SU-DHL-6 (cell line): Measurements from ENCODE around the gene MAGEB4.

ENCODE experiments used
- H2AFZ ChIP-seq: fragments of 200-600 bp; sonication (generic); 2 replicates; pipeline ENCODE4 v1.6.1; 2014; ENCODE audit warnings: low read depth, mild to moderate bottlenecking, moderate library complexity, mixed read lengths, antibody characterized with exemption, low read length; ENCODE audit not compliant: severe bottlenecking
- H3F3A ChIP-seq: fragments of 200-600 bp; shearing (Covaris generic); 2 replicates; pipeline ENCODE4 v1.6.0; 2016; ENCODE audit warnings: antibody characterized with exemption, mild to moderate bottlenecking; ENCODE audit not compliant: insufficient read depth
- H3K27ac ChIP-seq: fragments of 200-600 bp; sonication (generic); 2 replicates; pipeline ENCODE4 v1.5.1; 2016; ENCODE audit warnings: low read depth, mild to moderate bottlenecking, low read length, moderate library complexity, mixed read lengths
- H3K27me3 ChIP-seq: fragments of 200-600 bp; sonication (generic), shearing (Covaris generic); 2 replicates; pipeline ENCODE4 v1.6.0; 2014; ENCODE audit warnings: mild to moderate bottlenecking, low read length
- H3K36me3 ChIP-seq: fragments of 200-600 bp; sonication (generic); 2 replicates; pipeline ENCODE4 v1.6.1; 2014; ENCODE audit warnings: mild to moderate bottlenecking, low read length, mixed read lengths
- H3K4me2 ChIP-seq: fragments of 300-600, 200-600 bp; shearing (Covaris generic), sonication (generic); 2 replicates; pipeline ENCODE4 v1.6.0; 2014; ENCODE audit warnings: low read length, low read depth, mild to moderate bottlenecking; ENCODE audit not compliant: poor library complexity, severe bottlenecking
- H3K4me3 ChIP-seq: fragments of 200-600 bp; sonication (generic); 2 replicates; pipeline ENCODE4 v1.5.1; 2014; ENCODE audit warnings: antibody characterized with exemption, low read length, mild to moderate bottlenecking, mixed read lengths; ENCODE audit not compliant: insufficient read depth, poor library complexity, severe bottlenecking
- H3K79me2 ChIP-seq: fragments of 200-600 bp; sonication (generic); 2 replicates; pipeline ENCODE4 v1.6.1; 2014; ENCODE audit warnings: mild to moderate bottlenecking, low read length, moderate library complexity; ENCODE audit not compliant: insufficient read depth
- H3K9ac ChIP-seq: fragments of 200-600 bp; sonication (generic); 2 replicates; pipeline ENCODE4 v1.7.0; 2014; ENCODE audit warnings: mild to moderate bottlenecking, low read length
- H3K9me2 ChIP-seq: fragments of 200-600 bp; sonication (generic); replicated peaks from 2 replicates; pipeline ENCODE4 v1.6.1; 2014; ENCODE audit warnings: low read length; ENCODE audit not compliant: insufficient read depth
- H3K9me3 ChIP-seq: fragments of 200-600 bp; sonication (generic); 2 replicates; pipeline ENCODE4 v1.6.1; 2014; ENCODE audit warnings: low read length, mixed read lengths; ENCODE audit not compliant: insufficient read depth
- H4K20me1 ChIP-seq: fragments of 200-600 bp; sonication (generic); 2 replicates; pipeline ENCODE4 v1.6.1; 2014; ENCODE audit warnings: low read depth, mild to moderate bottlenecking, antibody characterized with exemption, low read length, moderate library complexity, mixed read lengths
- EZH2phosphoT487 ChIP-seq: fragments of 200-600 bp; sonication (generic), shearing (Covaris generic); conservative IDR thresholded peaks from 2 replicates; pipeline ENCODE4 v1.6.1; 2018; ENCODE audit warnings: mild to moderate bottlenecking, antibody characterized with exemption, low read length, moderate library complexity, mixed read lengths
- TF ChIP-seq, protein P1 (sequence below): fragments of 200-600 bp; sonication (generic); IDR thresholded peaks from one replicate; pipeline ENCODE4 v1.5.1; 2017; ENCODE audit warnings: antibody characterized with exemption, mild to moderate bottlenecking, low read length, moderate library complexity; ENCODE audit not compliant: insufficient read depth, poor library complexity, severe bottlenecking

Gene MAGEB4

DNA sequence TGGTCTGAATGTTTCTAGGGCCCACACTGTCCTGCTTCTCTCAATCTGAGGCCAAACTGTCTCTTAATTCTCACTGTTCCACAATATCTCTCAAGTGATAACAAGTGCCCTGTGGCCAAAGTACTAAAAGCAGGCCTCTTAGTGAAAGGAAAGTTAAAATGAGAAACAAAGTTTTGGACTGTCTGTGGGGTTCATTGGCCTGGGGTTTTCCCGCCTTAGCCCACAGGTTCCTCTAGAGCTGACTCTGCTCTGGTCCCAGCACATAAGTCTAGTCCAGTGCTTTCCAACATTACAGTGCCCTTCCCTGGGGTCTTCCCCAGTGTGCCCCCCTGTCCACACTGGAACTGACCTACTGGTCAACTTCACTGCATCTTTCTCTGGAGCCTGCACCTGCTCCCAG is 11.5 kb downstream of the MAGEB4 start:
- Histone ChIP-seq H3K27ac (no peak overlapping the region), H3K27me3 (no peaks in the 10 kb centered on the region), H3K36me3 (no peaks in the 10 kb centered on the region), H2AFZ (no peak overlapping the region), H3K4me2 (no peak overlapping the region), H3K9me3 (no peaks in the 10 kb centered on the region), H3K9me2 (no peaks in the 10 kb centered on the region), H3K9ac (no peak overlapping the region), H3K79me2 (no peaks in the 10 kb centered on the region), H4K20me1 (no peaks in the 10 kb centered on the region), H3F3A (no peaks in the 10 kb centered on the region), H3K4me3 (no peak overlapping the region)
- TF ChIP-seq, protein P1, sequence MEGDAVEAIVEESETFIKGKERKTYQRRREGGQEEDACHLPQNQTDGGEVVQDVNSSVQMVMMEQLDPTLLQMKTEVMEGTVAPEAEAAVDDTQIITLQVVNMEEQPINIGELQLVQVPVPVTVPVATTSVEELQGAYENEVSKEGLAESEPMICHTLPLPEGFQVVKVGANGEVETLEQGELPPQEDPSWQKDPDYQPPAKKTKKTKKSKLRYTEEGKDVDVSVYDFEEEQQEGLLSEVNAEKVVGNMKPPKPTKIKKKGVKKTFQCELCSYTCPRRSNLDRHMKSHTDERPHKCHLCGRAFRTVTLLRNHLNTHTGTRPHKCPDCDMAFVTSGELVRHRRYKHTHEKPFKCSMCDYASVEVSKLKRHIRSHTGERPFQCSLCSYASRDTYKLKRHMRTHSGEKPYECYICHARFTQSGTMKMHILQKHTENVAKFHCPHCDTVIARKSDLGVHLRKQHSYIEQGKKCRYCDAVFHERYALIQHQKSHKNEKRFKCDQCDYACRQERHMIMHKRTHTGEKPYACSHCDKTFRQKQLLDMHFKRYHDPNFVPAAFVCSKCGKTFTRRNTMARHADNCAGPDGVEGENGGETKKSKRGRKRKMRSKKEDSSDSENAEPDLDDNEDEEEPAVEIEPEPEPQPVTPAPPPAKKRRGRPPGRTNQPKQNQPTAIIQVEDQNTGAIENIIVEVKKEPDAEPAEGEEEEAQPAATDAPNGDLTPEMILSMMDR = no peak
- no peak for TF ChIP-seq EZH2phosphoT487

DNA sequence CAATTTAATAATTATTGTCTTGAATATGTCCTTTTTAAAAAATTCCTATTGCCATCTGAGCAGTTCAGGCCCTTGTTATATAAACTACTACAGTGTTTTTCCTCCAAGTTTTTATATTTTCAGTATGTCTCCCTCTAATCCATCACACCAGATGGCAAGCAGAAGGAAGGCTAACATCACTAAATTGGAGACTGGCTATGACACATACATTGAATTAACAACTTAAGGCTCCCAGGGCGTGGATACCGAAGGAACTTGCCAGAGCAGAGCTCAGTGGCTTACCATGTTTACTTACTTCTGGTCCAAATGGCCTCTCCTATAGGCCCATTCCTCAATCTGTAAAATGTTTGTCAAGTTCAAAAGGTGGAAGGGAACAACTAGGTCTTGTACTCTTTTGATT is 18.1 kb downstream of the MAGEB4 start:
- no peaks in the 10 kb centered on the region for H3K9me3 ChIP-seq
- TF ChIP-seq, protein P1 = no peak
- TF ChIP-seq EZH2phosphoT487 = no peak
- H3K4me2 ChIP-seq = no peak overlapping the region

DNA sequence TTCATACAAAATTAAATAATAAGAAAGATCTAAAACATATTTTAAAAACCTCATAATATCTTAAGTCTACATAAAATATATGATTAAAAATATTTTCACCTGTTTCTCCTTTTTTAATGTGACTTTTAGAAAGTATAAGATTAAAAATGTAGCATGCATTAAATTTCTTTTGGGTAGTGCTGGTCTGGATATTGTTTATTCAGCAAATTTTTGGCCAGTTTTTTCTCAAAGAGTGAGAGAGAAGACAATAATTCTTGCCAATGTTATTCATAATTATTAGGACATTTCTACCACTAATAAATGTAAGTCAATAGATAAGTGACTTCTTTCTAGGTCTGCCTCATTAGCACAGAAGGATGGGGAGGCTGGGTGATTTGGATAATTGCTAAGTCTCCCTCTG is 19.2 kb downstream of the MAGEB4 start:
- Histone ChIP-seq H3K4me3 (no peak overlapping the region), H3F3A (no peaks in the 10 kb centered on the region), H3K9me3 (no peaks in the 10 kb centered on the region), H3K36me3 (no peaks in the 10 kb centered on the region), H2AFZ (no peak overlapping the region), H3K9me2 (no peaks in the 10 kb centered on the region), H3K27me3 (no peaks in the 10 kb centered on the region), H3K9ac (no peak overlapping the region), H3K79me2 (no peaks in the 10 kb centered on the region), H3K4me2 (no peak overlapping the region), H3K27ac (no peak overlapping the region), H4K20me1 (no peaks in the 10 kb centered on the region)
- no peak for TF ChIP-seq EZH2phosphoT487
- TF ChIP-seq, protein P1 = no peak

More for the DNA sequence above, 18.1 kb downstream of the MAGEB4 start:
- H3K79me2 ChIP-seq = no peaks in the 10 kb centered on the region
- H3K27ac ChIP-seq = no peak overlapping the region
- no peak overlapping the region for H3K9ac ChIP-seq
- no peaks in the 10 kb centered on the region for H3K36me3 ChIP-seq
- no peaks in the 10 kb centered on the region for H3F3A ChIP-seq
- no peaks in the 10 kb centered on the region for H3K27me3 ChIP-seq
- no peak overlapping the region for H2AFZ ChIP-seq
- H4K20me1 ChIP-seq = no peaks in the 10 kb centered on the region
- no peak overlapping the region for H3K4me3 ChIP-seq
- H3K9me2 ChIP-seq = no peaks in the 10 kb centered on the region

DNA sequence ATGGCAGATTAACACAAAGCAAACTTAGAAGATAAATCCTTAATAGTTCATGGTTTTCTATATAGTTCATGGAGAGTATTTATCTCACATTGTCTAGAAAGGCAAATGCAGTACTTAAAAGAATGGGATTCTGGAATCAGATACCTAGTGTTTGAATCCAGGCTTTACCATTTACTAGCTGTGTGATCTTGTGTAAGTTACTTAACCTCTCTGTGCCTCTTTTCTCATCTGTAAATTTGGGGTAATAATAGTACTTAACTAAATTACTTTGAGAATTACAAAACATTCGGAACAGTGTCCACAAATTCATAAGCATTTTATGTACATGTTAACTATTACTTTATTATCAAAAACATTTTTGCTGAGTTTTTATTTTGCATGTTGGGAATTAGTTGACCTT is 21.0 kb downstream of the MAGEB4 start:
- Histone ChIP-seq H3K27me3 (no peaks in the 10 kb centered on the region), H3K9me2 (no peaks in the 10 kb centered on the region), H3K79me2 (no peaks in the 10 kb centered on the region), H3K27ac (no peak overlapping the region), H3K4me2 (no peak overlapping the region), H2AFZ (no peak overlapping the region), H3K4me3 (no peak overlapping the region), H3K9ac (no peak overlapping the region), H3K9me3 (no peaks in the 10 kb centered on the region), H3K36me3 (no peaks in the 10 kb centered on the region), H4K20me1 (no peaks in the 10 kb centered on the region), H3F3A (no peaks in the 10 kb centered on the region)
- TF ChIP-seq, protein P1 = no peak
- TF ChIP-seq EZH2phosphoT487 = no peak
